Measurements from ENCODE around the gene CSNK2A3.
"Not testable (repeated sequence)": the region's sequence is repeated elsewhere in the genome, so short reads cannot be mapped to it uniquely, and the experiment has no call there.

The CSNK2A3 gene

GRCh38 chr11:11380340-11380739 lies 27.3 kb upstream of the CSNK2A3 start:
- DNase-seq (ENCODE audit: low read depth in 1 of 2, low spot score in 1 of 2): no peak

GRCh38 chr11:11379661-11380060 lies 26.6 kb upstream of the CSNK2A3 start:
- DNase-seq (ENCODE audit: low read depth in 1 of 2, low spot score in 1 of 2): no peak

DNA sequence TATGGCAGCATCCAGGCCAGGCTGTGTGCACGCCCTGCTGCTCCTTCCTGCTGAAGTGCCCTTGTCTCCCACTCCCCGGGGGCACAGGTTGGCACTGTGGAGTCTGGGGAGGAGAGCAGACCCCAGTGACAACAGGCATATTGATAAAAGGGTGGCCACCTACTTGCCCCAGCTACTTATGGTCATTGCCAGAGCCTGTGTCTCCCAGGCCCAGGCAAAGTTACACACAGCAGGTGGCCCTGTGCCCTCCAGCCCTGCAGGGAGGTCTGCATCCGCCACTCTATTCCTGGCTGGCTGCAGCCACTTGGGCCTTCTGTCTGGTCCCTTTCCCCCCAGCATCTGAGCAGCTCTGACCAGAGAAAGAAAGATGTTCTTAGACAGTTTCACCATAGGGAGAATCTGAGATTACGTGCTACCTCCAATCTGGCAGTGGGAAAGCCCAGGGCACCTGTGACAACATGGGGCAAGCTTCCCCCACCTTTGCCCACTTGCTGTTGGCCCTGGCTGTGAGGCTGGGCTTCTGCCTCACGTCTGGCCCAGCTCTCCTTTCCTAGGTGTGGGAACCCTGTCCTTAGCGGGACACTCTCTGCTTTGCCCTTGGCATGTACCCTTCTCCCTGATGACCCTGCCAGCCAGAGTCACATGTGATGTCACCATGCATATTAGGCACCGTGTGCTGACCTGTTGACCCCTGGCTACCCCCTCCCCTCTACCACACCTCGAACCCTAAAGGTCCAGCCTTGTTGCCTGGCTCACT lies 25.3 kb upstream of the CSNK2A3 start:
- DNase-seq (ENCODE audit: low read depth in 1 of 2, low spot score in 1 of 2): no peak

- no peak for DNase-seq (ENCODE audit: low read depth in 1 of 2, low spot score in 1 of 2)
These were observed 21.5 kb upstream of the CSNK2A3 start for GRCh38 chr11:11374358-11375148.

DNA sequence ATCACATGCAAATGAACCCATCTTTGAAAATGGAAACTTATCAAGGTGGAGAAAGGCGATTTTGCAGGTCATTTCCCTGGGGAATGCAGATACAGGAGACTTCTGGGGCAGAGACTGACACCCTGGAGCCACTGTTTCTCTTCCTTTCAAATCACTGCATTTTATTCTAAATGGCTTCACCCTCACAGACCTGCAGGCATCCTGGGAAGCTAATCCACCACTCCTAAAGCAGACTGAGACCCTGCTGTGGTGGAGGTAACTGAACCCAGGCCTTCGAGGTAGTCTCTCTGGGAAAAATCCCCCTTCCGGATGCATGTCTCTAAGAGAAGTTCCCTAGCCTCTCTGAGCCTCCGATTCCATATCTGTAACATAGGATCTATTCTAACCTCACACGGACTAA lies 20.9 kb upstream of the CSNK2A3 start:
- no peak for DNase-seq (ENCODE audit: low read depth in 1 of 2, low spot score in 1 of 2)

GRCh38 chr11:11372461-11372860 lies 19.4 kb upstream of the CSNK2A3 start:
- no peak for DNase-seq (ENCODE audit: low read depth in 1 of 2, low spot score in 1 of 2)

DNA sequence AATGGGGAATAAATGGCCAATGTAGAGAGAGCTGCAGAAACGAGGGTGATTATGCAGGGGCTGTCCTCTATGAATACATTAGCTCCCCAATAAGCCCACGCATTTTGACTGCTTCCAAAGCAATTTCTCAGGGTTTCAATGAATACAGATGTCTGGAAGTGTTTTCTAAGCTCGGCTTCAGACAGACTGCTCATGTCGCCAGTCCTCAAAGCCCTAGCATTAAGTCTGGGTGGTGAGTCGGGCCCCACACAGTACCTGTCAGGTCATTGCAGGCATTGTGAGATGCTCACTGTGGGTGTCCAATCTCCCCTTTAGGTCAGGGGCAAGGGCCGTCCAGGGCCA lies 17.9 kb upstream of the CSNK2A3 start:
- no peak for DNase-seq (ENCODE audit: low read depth in 1 of 2, low spot score in 1 of 2)

DNA sequence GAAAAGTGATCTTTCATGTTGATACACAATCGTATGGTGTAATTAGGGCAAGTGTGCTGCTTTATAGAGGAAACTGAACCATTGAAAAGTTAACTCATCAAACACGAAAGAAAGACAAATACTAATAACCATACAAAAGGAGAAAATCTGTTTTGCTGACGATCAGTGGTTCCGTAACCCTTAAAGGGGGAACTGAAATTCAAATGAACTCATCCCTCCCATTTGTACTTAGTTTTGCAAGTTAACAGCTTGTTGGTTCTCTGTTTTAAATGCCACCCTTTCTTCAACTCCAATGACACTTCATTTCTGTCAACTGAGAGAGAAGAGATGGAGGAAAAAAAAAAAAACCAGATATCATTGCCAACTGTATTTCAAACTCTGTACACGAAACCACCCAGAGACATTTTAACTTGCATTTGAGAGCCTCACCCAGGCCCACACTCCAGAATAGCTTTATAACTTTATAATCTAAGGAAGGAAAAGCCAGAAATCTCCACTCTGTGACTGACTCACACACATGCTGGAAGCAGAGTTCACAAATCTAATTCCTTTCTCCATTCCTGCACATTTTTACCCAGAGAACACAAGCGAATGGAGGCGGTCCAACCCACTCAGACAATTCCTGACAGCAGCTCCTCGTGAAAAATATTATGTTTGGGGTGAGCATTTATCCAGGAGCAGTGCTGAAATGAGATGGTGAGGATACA lies 17.4 kb upstream of the CSNK2A3 start:
- no peak for DNase-seq (ENCODE audit: low read depth in 1 of 2, low spot score in 1 of 2)

- DNase-seq (ENCODE audit: low read depth in 1 of 2, low spot score in 1 of 2): no peak
These were observed 13.7 kb upstream of the CSNK2A3 start for GRCh38 chr11:11366793-11367192.

DNA sequence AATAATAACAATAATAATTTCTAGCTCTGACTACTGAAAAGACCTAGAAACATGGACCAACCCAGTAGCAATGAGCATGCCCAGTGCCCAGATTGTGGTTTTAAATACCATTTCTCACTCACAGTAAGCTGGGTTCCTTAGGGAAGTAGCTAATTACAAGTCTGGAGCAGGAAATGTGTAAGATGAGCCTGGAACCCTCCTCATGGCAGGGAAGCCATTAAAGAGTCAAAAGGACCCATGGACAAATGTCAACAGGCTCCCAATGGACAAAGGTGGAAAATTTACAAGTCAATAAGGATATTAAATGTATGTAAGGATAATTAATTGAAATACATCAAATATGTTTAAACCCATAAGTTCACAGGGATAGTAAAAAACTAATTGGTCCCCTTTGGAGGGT lies 10.6 kb upstream of the CSNK2A3 start:
- no peak for DNase-seq (ENCODE audit: low read depth in 1 of 2, low spot score in 1 of 2)

DNA sequence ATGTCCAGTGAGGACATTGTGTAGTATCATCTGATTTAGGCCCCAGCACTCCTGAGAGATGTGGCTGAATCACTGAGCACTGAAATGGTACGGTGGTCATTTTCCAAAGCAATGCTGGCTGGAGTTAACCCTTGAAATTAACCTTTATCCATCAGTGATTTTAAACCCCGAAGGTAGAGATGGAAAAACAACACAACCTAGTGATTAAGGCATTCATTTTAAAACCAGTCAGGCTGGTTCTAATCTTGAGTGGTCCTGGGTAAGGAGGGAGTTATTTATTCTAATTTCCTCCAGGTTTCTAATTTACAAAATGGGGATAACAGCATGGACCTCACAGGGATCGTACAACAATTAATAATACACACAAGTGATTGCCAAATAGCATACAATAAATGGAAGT lies 6.6 kb upstream of the CSNK2A3 start:
- no peak for DNase-seq (ENCODE audit: low read depth in 1 of 2, low spot score in 1 of 2)

- no peak for DNase-seq (ENCODE audit: low read depth in 1 of 2, low spot score in 1 of 2)
These were observed 3.8 kb upstream of the CSNK2A3 start for GRCh38 chr11:11356842-11357241.

DNA sequence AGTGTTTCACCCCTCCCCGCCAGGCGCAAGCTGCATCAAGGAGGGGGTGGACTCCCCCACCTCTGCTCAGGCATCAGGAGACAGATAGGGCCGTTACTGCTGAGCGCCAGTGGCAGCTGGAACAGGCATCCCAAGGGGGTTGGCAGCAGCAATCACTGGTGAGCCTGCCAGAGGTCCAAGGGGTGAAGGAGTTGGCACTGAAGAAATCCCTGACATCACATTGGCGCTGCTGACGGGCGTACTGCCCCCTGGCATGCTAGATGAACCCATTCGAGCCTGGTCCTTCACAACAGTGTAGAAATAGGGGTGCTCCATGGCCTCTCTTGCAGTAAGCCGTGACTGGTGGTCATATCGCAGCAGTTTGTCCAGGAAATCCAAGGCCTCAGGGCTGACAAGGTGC lies 1.2 kb downstream of the CSNK2A3 start:
- DNase-seq (ENCODE audit: low read depth in 1 of 2, low spot score in 1 of 2): not testable (repeated sequence)

- DNase-seq (ENCODE audit: low read depth in 1 of 2, low spot score in 1 of 2): no peak
These were observed 1.9 kb downstream of the CSNK2A3 start for GRCh38 chr11:11351042-11351586.

GRCh38 chr11:11349870-11350337 lies 3.1 kb downstream of the CSNK2A3 start:
- no peak for DNase-seq (ENCODE audit: low read depth in 1 of 2, low spot score in 1 of 2)

DNA sequence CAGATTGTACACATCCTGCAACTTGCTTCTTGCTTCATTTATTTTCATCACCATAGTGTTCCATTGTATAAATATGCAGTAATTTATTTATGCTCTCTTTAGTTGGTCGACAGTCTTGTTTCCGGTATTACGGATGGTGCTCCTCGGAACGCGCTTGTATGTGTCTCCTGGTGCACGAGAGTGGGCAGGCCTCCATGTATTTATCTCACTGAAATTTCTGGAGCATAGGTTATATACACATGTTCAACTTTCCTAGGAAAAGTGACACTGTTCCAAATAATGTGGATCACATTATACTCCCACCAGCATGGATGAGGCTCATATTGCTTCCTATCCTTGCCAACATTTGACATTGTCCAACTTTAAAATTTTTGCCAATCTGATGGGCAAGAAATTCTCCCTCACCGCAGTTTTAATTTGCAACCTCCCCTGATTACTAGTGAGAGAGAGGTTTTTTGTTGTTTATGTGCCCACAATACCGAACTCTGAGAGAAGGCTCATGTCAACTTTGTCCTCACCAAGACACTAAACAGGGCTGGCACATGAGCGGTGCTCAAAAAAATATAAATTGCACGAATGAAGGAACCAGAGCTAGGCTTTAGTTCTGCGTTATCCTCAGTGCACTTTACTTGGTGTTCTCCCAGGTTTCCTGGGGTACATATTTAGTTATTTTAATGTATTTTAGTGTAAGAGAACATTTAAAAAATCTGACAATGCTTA lies 3.8 kb downstream of the CSNK2A3 start:
- no peak for DNase-seq (ENCODE audit: low read depth in 1 of 2, low spot score in 1 of 2)

- no peak for DNase-seq (ENCODE audit: low read depth in 1 of 2, low spot score in 1 of 2)
These were observed 4.7 kb downstream of the CSNK2A3 start for GRCh38 chr11:11348303-11348702.

DNA sequence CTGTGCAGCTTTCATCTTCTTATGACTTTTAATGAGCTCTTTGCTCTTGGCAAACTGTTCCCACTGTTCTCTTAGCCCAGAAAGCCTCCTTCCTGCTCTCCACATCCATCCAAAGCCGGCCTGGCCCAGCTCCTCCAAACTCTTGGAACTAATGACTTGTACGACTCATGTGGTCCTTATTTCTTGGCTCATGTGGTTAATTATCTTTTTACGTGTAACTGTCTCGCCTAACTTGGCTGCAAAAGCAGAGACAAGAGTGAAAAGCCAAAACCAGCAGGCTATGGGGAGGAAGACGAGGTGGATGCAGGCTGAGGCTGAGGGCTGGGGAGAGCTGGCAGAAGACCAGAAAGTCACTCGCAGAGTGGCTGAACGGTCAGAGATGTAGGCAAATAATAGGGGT lies 5.5 kb downstream of the CSNK2A3 start:
- DNase-seq (ENCODE audit: low read depth in 1 of 2, low spot score in 1 of 2): no peak

- no peak for DNase-seq (ENCODE audit: low read depth in 1 of 2, low spot score in 1 of 2)
These were observed 6.7 kb downstream of the CSNK2A3 start for GRCh38 chr11:11346303-11346702.

GRCh38 chr11:11345099-11345498 lies 8.0 kb downstream of the CSNK2A3 start:
- DNase-seq (ENCODE audit: low read depth in 1 of 2, low spot score in 1 of 2): no peak

DNA sequence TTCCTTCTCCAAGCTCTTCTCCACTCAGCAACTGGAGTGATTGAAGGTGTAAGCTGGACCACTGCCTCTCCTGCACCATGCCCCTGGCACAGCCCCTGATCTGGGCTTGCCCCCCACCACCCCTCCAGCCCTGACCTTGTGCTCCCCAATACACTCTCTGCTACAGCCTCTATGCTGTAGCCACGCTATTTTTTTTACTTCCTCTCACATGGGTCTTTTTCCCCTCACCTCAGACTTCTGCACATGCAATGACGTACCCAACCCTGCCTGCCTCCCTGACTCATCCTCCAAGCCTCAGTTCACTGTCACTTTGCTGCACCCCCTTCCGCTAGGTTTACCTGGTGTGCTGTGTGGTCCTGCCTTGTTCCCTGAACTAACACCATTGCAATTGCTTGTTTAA lies 9.0 kb downstream of the CSNK2A3 start:
- DNase-seq (ENCODE audit: low read depth in 1 of 2, low spot score in 1 of 2): no peak

All from activated T-helper 1 cell treated with anti-CD3 and anti-CD28 coated beads, Interleukin-2, amount 50 U/mL, for 16 hours (primary cell).